ENCODE results near the gene IL17A.
A peak's percentile ranks its signal among the peaks of the same experiment; 100 is the strongest.

The IL17A gene

GRCh38 chr6:52216932-52217575, 30.9 kb downstream of the IL17A start:
- ATAC-seq (no peak), DNase-seq (no peak)

GRCh38 chr6:52217761-52218160, 31.6 kb downstream of the IL17A start:
- DNase-seq = no peak
- ATAC-seq = no peak

- ATAC-seq = peak; percentile 98
- peak; percentile 41 for DNase-seq
Observed at GRCh38 chr6:52221302-52221701, 35.1 kb downstream of the IL17A start.

- DNase-seq (peak; percentile 73), ATAC-seq (peak; percentile 94)
Observed at GRCh38 chr6:52227495-52227894, 41.3 kb downstream of the IL17A start.

- DNase-seq = no peak
- no peak for ATAC-seq
Observed at GRCh38 chr6:52230685-52231084, 44.5 kb downstream of the IL17A start.

- peak; percentile 55 for DNase-seq
- peak; percentile 62 for ATAC-seq
Observed at GRCh38 chr6:52231406-52232127, 45.4 kb downstream of the IL17A start.

- DNase-seq (no peak), ATAC-seq (no peak)
Observed at GRCh38 chr6:52233005-52233404, 46.8 kb downstream of the IL17A start.

- peak; percentile 41 for DNase-seq
- peak; percentile 73 for ATAC-seq
Observed at GRCh38 chr6:52233975-52234823, 48.0 kb downstream of the IL17A start.
